MM.1S (cell line): Measurements from ENCODE around the gene MAML3.

Experiments
- CTCF ChIP-seq: fragments of 300-600 bp; sonication (generic); IDR thresholded peaks from 2 replicates; pipeline ENCODE4 v1.5.1; 2016; ENCODE audit warnings: antibody characterized with exemption, low read length, mixed read lengths
- EZH2 ChIP-seq: fragments of 300-600 bp; sonication (generic); optimal IDR thresholded peaks from 2 replicates; pipeline ENCODE3; 2017; ENCODE audit warnings: low read depth, mild to moderate bottlenecking, antibody characterized with exemption, low read length, mixed read lengths

DNA sequence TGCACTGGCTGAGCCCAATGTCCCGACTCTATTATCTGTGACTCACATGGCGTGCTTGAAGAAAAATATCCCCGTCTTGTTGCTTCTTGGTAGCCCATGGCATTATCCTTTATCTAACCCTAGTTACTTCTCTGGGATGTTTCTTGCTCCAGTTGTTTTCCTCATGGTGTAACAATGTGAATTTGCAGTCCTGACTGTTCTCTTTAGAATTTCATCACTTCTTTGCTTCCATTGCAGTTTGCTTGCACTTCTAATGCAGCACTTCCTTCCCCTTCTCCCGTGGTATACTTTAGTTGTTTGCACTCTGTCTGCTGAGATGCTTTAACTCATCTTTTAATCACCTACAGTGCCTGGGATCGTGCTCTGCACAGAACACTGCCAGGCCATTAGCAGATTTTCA, 126.9 kb downstream of the MAML3 start:
- no peak for TF ChIP-seq CTCF
- no peak for TF ChIP-seq EZH2
